Renal cortical epithelial cell (primary cell): ENCODE results near the gene UGT2A3. TPM values are rescaled to one million over a fixed set of nuclear protein-coding genes. Genes with fewer than 3 reads are reported as not detected.

Source experiments
- DNase-seq: peaks from one replicate; pipeline ENCODE4 v3.0.0-alpha.2; 2011; ENCODE audit warnings: low read depth
- total RNA-seq: library from RNA; depleted of rRNA; stranded (reverse); fragments of >200 nt; gene quantifications from 2 replicates; pipeline ENCODE4 v1.2.3, GENCODE V29; 2014

UGT2A3 gene
- total RNA-seq, 1 donor from 2014 or later, result 72.8 TPM

DNA sequence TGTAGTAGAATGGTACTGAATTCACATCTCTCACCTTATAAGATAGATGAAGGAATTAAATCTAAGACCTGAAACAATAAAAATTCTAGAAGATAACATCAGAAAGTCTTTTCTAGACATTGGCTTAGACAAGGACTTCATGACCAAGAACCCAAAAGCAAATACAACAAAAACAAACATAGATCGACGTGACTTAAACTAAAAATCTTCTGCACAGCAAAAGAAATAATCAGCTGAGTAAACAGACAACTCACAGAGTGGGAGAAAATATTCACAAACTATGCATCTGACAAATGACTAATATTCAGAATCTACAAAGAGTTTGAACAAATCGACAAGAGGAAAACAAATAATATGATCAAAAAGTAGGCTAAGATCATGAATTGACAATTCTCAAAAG lies 38.8 kb downstream of the UGT2A3 start:
- no peak for DNase-seq

- DNase-seq, result no peak
Observed at GRCh38 chr4:68909385-68909784, 42.2 kb downstream of the UGT2A3 start.

DNA sequence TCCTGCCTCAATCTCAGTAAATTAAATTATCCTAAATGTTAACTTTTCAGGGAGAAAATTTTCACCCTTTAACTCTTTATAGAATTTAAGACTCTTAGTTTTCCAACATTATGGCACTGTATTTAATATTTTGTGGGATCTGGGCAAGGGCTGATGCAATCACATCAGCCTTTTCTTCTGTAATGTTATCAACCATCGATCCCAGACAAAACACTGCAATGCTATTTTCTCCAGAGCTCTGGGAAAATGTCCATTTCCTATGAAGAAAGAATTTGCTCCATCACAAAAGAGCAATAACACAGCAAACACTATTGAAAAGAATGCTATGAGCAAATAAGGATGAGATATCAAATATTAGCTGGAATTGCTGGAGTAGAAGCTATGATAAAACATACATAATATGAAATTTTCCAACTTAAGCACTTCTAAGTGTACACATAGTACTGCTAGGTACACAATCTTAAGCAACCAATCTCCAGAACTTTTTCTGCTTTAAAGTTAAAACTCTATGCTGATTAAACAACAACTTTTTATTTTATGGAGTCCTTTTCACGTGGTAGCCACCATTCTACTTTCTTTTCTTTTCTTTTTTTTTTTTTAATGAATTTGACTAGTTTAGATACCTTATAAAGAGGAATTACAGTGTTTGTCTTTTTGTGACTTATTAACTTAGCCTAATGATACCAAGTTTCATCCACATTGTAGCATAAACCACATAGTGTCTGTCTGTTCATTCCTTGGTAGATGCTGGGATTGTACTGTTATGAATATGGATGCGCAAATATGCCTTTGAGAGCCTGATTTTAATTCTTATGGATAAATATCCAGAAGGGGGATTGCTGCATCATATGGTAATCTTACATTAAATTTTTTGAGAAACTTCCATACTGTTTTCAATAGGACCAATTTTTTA lies 43.6 kb downstream of the UGT2A3 start:
- peak; percentile 45 for DNase-seq

- no peak for DNase-seq
Observed at GRCh38 chr4:68907245-68907644, 44.4 kb downstream of the UGT2A3 start.

- no peak for DNase-seq
Observed at GRCh38 chr4:68906780-68907137, 44.8 kb downstream of the UGT2A3 start.

- peak; percentile 70 for DNase-seq
Observed at GRCh38 chr4:68905939-68906779, 45.4 kb downstream of the UGT2A3 start.

DNA sequence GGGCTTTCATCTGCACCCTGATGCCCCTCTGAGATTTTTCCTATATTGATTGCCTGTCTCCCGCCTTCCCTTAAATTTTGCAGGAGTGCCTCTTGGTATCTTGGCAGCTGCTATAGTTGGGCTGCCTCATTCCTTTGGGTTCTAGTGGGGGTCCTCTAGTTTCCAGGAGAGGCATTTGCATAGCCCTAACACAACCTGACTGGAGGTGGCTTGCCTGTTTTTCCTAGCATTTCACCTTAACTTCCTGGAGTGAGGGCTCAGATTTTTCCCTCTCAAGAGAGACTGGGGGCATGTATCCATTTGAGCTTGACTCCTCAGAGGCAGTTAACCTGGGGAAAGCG lies 46.0 kb downstream of the UGT2A3 start:
- DNase-seq, result no peak

- peak; percentile 72 for DNase-seq
Observed at GRCh38 chr4:68904786-68905185, 46.8 kb downstream of the UGT2A3 start.

DNA sequence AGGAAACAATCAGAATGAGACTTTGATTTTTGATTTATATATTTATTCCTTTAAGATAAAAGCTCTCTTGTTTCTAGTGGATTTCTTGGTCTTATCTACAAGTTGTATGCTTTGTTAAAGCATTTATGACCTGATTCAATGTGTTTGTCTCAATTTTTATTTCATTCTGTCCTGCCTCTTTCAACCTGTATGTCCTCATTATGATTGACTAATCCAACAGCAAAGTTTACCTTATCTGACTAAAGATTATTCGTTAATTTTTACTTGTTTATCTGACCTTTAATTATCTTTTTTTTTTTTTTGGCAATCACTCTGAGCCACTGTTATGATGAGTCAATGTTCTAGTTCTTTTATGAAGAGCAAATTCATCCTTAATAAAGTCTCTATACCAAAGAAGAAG lies 54.9 kb downstream of the UGT2A3 start:
- DNase-seq, result no peak

GRCh38 chr4:68895561-68896198 lies 55.9 kb downstream of the UGT2A3 start:
- no peak for DNase-seq

GRCh38 chr4:68892861-68893260 lies 58.7 kb downstream of the UGT2A3 start:
- DNase-seq, result no peak

DNA sequence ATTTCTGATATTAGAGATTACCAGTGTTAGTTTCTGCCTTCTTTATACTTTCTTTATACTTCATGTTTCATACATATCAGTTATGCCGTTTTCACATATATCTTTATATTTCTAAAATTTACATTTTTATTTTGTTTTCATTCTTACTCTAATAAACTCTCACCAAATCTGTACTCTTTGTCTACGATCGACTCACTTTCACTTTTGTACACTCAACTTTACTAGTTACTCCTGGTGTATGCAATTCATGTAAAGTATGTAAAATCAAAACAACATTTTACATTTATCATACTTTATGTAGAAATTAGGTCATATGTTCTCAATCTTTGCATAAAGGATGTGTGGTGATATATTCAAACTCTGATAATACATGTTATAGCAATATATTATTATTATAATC lies 59.9 kb downstream of the UGT2A3 start:
- DNase-seq, result no peak

GRCh38 chr4:68885545-68885944 lies 66.1 kb downstream of the UGT2A3 start:
- DNase-seq, result no peak

DNA sequence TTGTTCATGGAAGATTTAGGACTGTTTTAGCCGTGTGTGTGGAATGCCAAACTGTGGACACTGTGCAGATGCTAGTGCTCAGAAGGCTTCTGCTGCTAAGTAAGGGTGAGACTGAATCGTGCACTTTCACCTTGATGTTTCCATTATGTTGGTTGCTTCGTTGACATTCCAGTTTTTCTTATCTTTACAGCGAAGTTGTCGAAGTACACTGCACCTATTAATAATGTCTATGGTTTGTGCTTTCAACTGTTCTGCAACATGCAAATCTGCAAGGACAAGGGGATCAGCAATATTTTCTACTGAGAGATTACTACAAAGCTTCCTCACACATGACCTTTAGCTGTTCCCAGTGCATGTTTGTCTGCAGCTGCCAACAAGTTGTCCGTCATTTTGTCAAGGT lies 67.7 kb downstream of the UGT2A3 start:
- no peak for DNase-seq

Other genes starting within 250 kb of the UGT2A3 start
- not detected in 2 replicates for gene UGT2B10, start 135.8 kb downstream of the UGT2A3 start, total RNA-seq
- 137 and 190 TPM in 2 replicates for gene UGT2B7, start 144.7 kb upstream of the UGT2A3 start, total RNA-seq